K562 (cell line): ENCODE measurements around the gene KRTAP3-2. TPM values are rescaled to one million over a fixed set of nuclear protein-coding genes. Genes with fewer than 3 reads are reported as not detected.

Experiments
- ATAC-seq: fragments of 200-7000 bp; cut with Tn5 transposase; 3 replicates; pipeline ENCODE4 v1.9.1; 2020; ENCODE audit warnings: moderate library complexity
- BruUV-seq: library from RNA; stranded (reverse); fragments of 400-500 nt; replicated peaks from 2 replicates; lab custom pipeline; 2021; lab: Mats Ljungman, UMichigan
- CTCF ChIA-PET: fragments of 300-600 bp; formaldehyde crosslinking; extraction: SDS; loops from one replicate; lab custom pipeline; 2021; ENCODE audit warnings: low intra/inter-chr PET ratio; lab: Yijun Ruan, JAX
- POLR2A ChIA-PET: fragments of 300-600, 350-650 bp; sonication (Branson Sonifier 250); formaldehyde crosslinking; extraction: SDS; loops from one replicate; lab custom pipeline; 2021; ENCODE audit warnings: antibody characterized with exemption, inconsistent platforms; lab: Yijun Ruan, JAX
- DNase-seq, 4 experiments: peaks; one replicate each; pipeline versions ENCODE4 v3.0.0 to v3.0.0-alpha.2; 2011 to 2018; ENCODE audit warnings: low spot score in 3 of 4, mixed read lengths in 3 of 4; ENCODE audit errors: extremely low read depth in 1 of 4
- FAIRE-seq: peaks from 2 replicates; lab custom pipeline; 2011; peaks lifted over from hg19 to GRCh38; lab: Jason Lieb, UNC
- H2AFZ ChIP-seq: 2 replicates; pipeline ENCODE4 v1.6.0; 2011; ENCODE audit warnings: low read depth, low read length, control low read depth, inconsistent platforms
- H3K27ac ChIP-seq: fragments of 200-600 bp; 3 replicates; pipeline ENCODE4 v1.8.0; 2011; ENCODE audit warnings: low read depth, mild to moderate bottlenecking, control low read depth, inconsistent platforms, low read length, moderate library complexity, mixed read lengths; ENCODE audit errors: extremely low read depth
- H3K27me3 ChIP-seq, 2 experiments: fragments of 300-600 bp in 1 of 2; 2 replicates in 1 of 2; 3 replicates in 1 of 2; pipeline versions ENCODE4 v1.6.0 to v1.8.0; 2011; ENCODE audit warnings: inconsistent platforms in 2 of 2, low read length in 2 of 2, mild to moderate bottlenecking in 1 of 2, mixed read lengths in 1 of 2, moderate library complexity in 1 of 2; ENCODE audit not compliant: control insufficient read depth in 2 of 2, insufficient read depth in 2 of 2
- H3K36me3 ChIP-seq: fragments of 300-600 bp; 3 replicates; pipeline ENCODE4 v1.8.0; 2011; ENCODE audit warnings: mild to moderate bottlenecking, low read length, inconsistent platforms; ENCODE audit not compliant: control insufficient read depth, insufficient read depth
- H3K4me1 ChIP-seq, 2 experiments: fragments of 200-600 bp in 1 of 2; replicated peaks in 1 of 2; 2 replicates in 1 of 2; 3 replicates in 1 of 2; pipeline versions ENCODE4 v1.5.1 to v1.8.0; 2011; ENCODE audit warnings: inconsistent platforms in 2 of 2, low read length in 2 of 2, mild to moderate bottlenecking in 1 of 2, mixed read lengths in 1 of 2, moderate library complexity in 1 of 2; ENCODE audit not compliant: control insufficient read depth in 2 of 2, insufficient read depth in 2 of 2
- H3K4me2 ChIP-seq: 2 replicates; pipeline ENCODE4 v1.6.1; 2011; ENCODE audit warnings: low read length, control low read depth, inconsistent platforms, mixed read lengths; ENCODE audit not compliant: insufficient read depth
- H3K4me3 ChIP-seq: fragments of 200-600 bp; sonication (generic), shearing (Covaris generic); 2 replicates; pipeline ENCODE4 v1.5.1; 2016; ENCODE audit warnings: control low read depth, inconsistent platforms
- H3K79me2 ChIP-seq: fragments of 200-600 bp; 3 replicates; pipeline ENCODE4 v1.8.0; 2011; ENCODE audit warnings: low read length, inconsistent platforms; ENCODE audit not compliant: control insufficient read depth, insufficient read depth
- H3K9ac ChIP-seq, 2 experiments: 2 replicates each; pipeline versions ENCODE4 v1.6.0 to v1.6.1; 2011; ENCODE audit warnings: low read depth in 2 of 2, low read length in 2 of 2, control low read depth in 1 of 2, inconsistent platforms in 1 of 2, mild to moderate bottlenecking in 1 of 2, mixed read lengths in 1 of 2; ENCODE audit not compliant: insufficient read depth in 1 of 2
- H3K9me1 ChIP-seq: one replicate; pipeline ENCODE4 v1.6.0; 2011; ENCODE audit warnings: inconsistent platforms, mild to moderate bottlenecking, low read length, moderate library complexity; ENCODE audit not compliant: control insufficient read depth, insufficient read depth
- H3K9me3 ChIP-seq: replicated peaks from 2 replicates; pipeline ENCODE4 v1.5.1; 2011; ENCODE audit warnings: low read depth, low read length, inconsistent platforms; ENCODE audit not compliant: control insufficient read depth, insufficient read depth
- H4K20me1 ChIP-seq: replicated peaks from 2 replicates; pipeline ENCODE4 v1.6.1; 2011; ENCODE audit warnings: low read length, inconsistent platforms, mixed read lengths; ENCODE audit not compliant: control insufficient read depth, insufficient read depth
- AFF4 ChIP-seq: sonication (generic); formaldehyde crosslinking; IDR thresholded peaks from 2 replicates; pipeline ENCODE4 v1.8.0; 2023; ENCODE audit warnings: mild to moderate bottlenecking, missing genetic modification reagents
- ARID3A ChIP-seq: IDR thresholded peaks from 2 replicates; pipeline ENCODE4 v1.6.1; 2012; ENCODE audit warnings: low read depth, low read length, improper control_type of control experiment, borderline replicate concordance
- NR4A1 ChIP-seq, 2 experiments: fragments of 250-450 bp in 1 of 2; fragments of 450-650 bp in 1 of 2; sonication (Bioruptor Pico) in 1 of 2; IDR thresholded peaks; 2 replicates each; pipeline versions ENCODE4 v1.4.0 to v1.6.1; 2016 to 2020; ENCODE audit warnings: mild to moderate bottlenecking in 2 of 2, missing compliant biosample characterization in 1 of 2, missing genetic modification characterization in 1 of 2, moderate library complexity in 1 of 2
- PHB ChIP-seq: fragments of 250-450 bp; sonication (Bioruptor Pico); IDR thresholded peaks from 2 replicates; pipeline ENCODE4 v1.5.0; 2021
- POLR3G ChIP-seq: IDR thresholded peaks from 2 replicates; pipeline ENCODE4 v1.6.1; 2011; ENCODE audit not compliant: insufficient read length, insufficient replicate concordance; ENCODE audit errors: extremely low read depth
- PREB ChIP-seq: sonication (generic); formaldehyde crosslinking; IDR thresholded peaks from 2 replicates; pipeline ENCODE4 v1.8.1; 2023; ENCODE audit warnings: mild to moderate bottlenecking, missing genetic modification reagents
- ZBTB1 ChIP-seq: sonication (generic); formaldehyde crosslinking; IDR thresholded peaks from 2 replicates; pipeline ENCODE4 v1.8.1; 2023; ENCODE audit warnings: missing genetic modification reagents, low read depth, mild to moderate bottlenecking, borderline replicate concordance
- ZBTB49 ChIP-seq: sonication (generic); formaldehyde crosslinking; IDR thresholded peaks from 2 replicates; pipeline ENCODE4 v1.8.0; 2022; ENCODE audit warnings: missing genetic modification reagents, mild to moderate bottlenecking, borderline replicate concordance
- ZKSCAN8 ChIP-seq: fragments of 200-800 bp; sonication (Bioruptor generic); IDR thresholded peaks from 2 replicates; pipeline ENCODE4 v1.6.1; 2016; ENCODE audit warnings: missing genetic modification characterization, missing compliant biosample characterization
- WGBS: fragments of 100-300 bp; shearing (Covaris generic); methylation state at CpG from one replicate; pipeline ENCODE4 v1.1.6; 2016; ENCODE audit warnings: low coverage, mixed read lengths; ENCODE audit not compliant: insufficient coverage; ENCODE audit errors: missing lambda C conversion rate; 5-methylcytosine and 5-hydroxymethylcytosine counted together
- in situ Hi-C: fragments of 300-500 bp; cut with MboI; formaldehyde crosslinking; loops from 4 replicates; pipeline ENCODE4 v1.15.0; 2018; ENCODE audit warnings: inconsistent platforms, mixed read lengths
- intact Hi-C: fragments of 100-400 bp; cut with micrococcal nuclease; formaldehyde crosslinking; loops from 2 replicates; pipeline ENCODE4 v1.14.2; 2022
- polyA plus RNA-seq, 8 experiments: library from polyadenylated mRNA; depleted of rRNA in 4 of 8; stranded (reverse) in 5 of 8; unstranded in 3 of 8; fragments of >200 nt; fragmentation: Nextera tagmentation in 2 of 8; fragmentation: Illumina TruSeq in 1 of 8; extraction: Ambion mirVana in 2 of 8; extraction: Trizol in 1 of 8; gene quantifications; 2 replicates each; pipeline versions ENCODE4 v1.2.1 to v1.2.3, GENCODE V29; 2011 to 2014; ENCODE audit warnings: inconsistent platforms in 1 of 8, missing spikeins in 1 of 8
- total RNA-seq, 7 experiments: library from RNA; depleted of rRNA in 6 of 7; stranded (reverse); fragments of >200 nt in 6 of 7; fragmentation: Illumina TruSeq in 2 of 7; extraction: Trizol in 2 of 7; gene quantifications; 2 replicates each; pipeline versions ENCODE4 v1.2.1 to v1.2.3, GENCODE V29; 2011 to 2021; ENCODE audit warnings: low replicate concordance in 1 of 7

Gene KRTAP3-2
- total and polyA plus RNA-seq, 9 of the 15 experiments (the other 6 are each of a cell fraction or from before 2014, with no cell fraction given) = not detected

- Histone ChIP-seq H4K20me1 (no peaks in the 10 kb centered on the region; the same call in 1 of the 2 replicates), H3K4me2 (no peak overlapping the region), H3K27ac (no peak overlapping the region), H3K9ac (no peak overlapping the region), H3K36me3 (no peaks in the 10 kb centered on the region), H3K27me3 (peaks cover 3 to 34% of the 10 kb centered on the region in 2 experiments; a peak in 4 of 5 replicates), H3K4me3 (no peak overlapping the region), H2AFZ (no peak overlapping the region), H3K9me3 (no peaks in the 10 kb centered on the region), H3K4me1 (no peaks in the 10 kb centered on the region; a peak in 1 of 5 replicates), H3K79me2 (no peaks in the 10 kb centered on the region), H3K9me1 (peaks cover 4% of the 10 kb centered on the region)
- BruUV-seq = no TSS peak
- ChIA-PET POLR2A (interaction anchor here (0.6 to 2.2 kb wide), 5 partner anchors 16 to 809 kb away, joined by 3 to 8 read pairs (median 4); no protein-coding TSS in a partner anchor), CTCF (no interaction called here)
- 2% methylated on average over 3 of the region's 3 CpGs for WGBS
- no peak for ATAC-seq
- DNase-seq = no peak
- in situ Hi-C loops (no loop called here), intact Hi-C loops (no loop called here)
- FAIRE-seq = no peak
- TF ChIP-seq NR4A1 (CRISPR knock-in tag; IDR thresholded peaks at IDR 0.05) (no peak), NR4A1 (tag; IDR thresholded peaks at IDR 0.05) (no peak), PREB (CRISPR knock-in tag) (no peak), AFF4 (no peak), POLR3G (no peak), ARID3A (no peak), ZKSCAN8 (CRISPR knock-in tag) (no peak), PHB (CRISPR knock-in tag) (no peak), ZBTB49 (CRISPR knock-in tag) (no peak), ZBTB1 (CRISPR knock-in tag) (no peak)
Measured at GRCh38 chr17:40980117-40980516, 19.6 kb downstream of the KRTAP3-2 start.
